DOHH2 (cell line): ENCODE data around the gene SMIM5.

ENCODE experiments used
- H3F3A ChIP-seq: fragments of 200-600 bp; sonication (generic), shearing (Covaris generic); 2 replicates; pipeline ENCODE4 v1.6.0; 2016; ENCODE audit warnings: antibody characterized with exemption, mild to moderate bottlenecking; ENCODE audit not compliant: control insufficient read depth, insufficient read depth
- H3K27ac ChIP-seq: fragments of 200-600 bp; sonication (generic); 2 replicates; pipeline ENCODE4 v1.5.1; 2014; ENCODE audit warnings: low read depth, mild to moderate bottlenecking, low read length, moderate library complexity
- H3K27me3 ChIP-seq: fragments of 200-600 bp; sonication (generic); 2 replicates; pipeline ENCODE4 v1.6.1; 2014; ENCODE audit warnings: mild to moderate bottlenecking, low read length, mixed read lengths; ENCODE audit not compliant: control insufficient read depth
- H3K36me3 ChIP-seq: fragments of 200-600 bp; sonication (generic); 2 replicates; pipeline ENCODE4 v1.6.1; 2014; ENCODE audit warnings: mild to moderate bottlenecking, low read length, moderate library complexity, mixed read lengths; ENCODE audit not compliant: control insufficient read depth
- H3K4me1 ChIP-seq: fragments of 200-600 bp; sonication (generic); 2 replicates; pipeline ENCODE4 v1.6.1; 2014; ENCODE audit warnings: mild to moderate bottlenecking, low read length, mixed read lengths; ENCODE audit not compliant: control insufficient read depth
- H3K4me2 ChIP-seq: fragments of 200-600 bp; sonication (generic); 2 replicates; pipeline ENCODE4 v1.6.0; 2014; ENCODE audit warnings: mild to moderate bottlenecking, low read length, moderate library complexity
- H3K4me3 ChIP-seq: fragments of 200-600 bp; sonication (generic); 2 replicates; pipeline ENCODE4 v1.5.1; 2014; ENCODE audit warnings: mild to moderate bottlenecking, low read length, mixed read lengths
- H3K79me2 ChIP-seq: fragments of 200-600 bp; sonication (generic); 2 replicates; pipeline ENCODE4 v1.6.1; 2014; ENCODE audit warnings: mild to moderate bottlenecking, low read length, mixed read lengths; ENCODE audit not compliant: control insufficient read depth
- H3K9me2 ChIP-seq: fragments of 200-600 bp; sonication (generic); replicated peaks from 2 replicates; pipeline ENCODE4 v1.6.1; 2014; ENCODE audit warnings: mild to moderate bottlenecking, low read length, mixed read lengths; ENCODE audit not compliant: control insufficient read depth
- H3K9me3 ChIP-seq: fragments of 200-600 bp; sonication (generic); 2 replicates; pipeline ENCODE4 v1.6.1; 2014; ENCODE audit warnings: antibody characterized with exemption, low read length, mixed read lengths; ENCODE audit not compliant: control insufficient read depth, insufficient read depth
- H4K20me1 ChIP-seq: fragments of 200-600 bp; sonication (generic); 2 replicates; pipeline ENCODE4 v1.6.0; 2014; ENCODE audit warnings: low read depth, mild to moderate bottlenecking, antibody characterized with exemption, low read length, moderate library complexity; ENCODE audit not compliant: control insufficient read depth, insufficient read depth
- CTCF ChIP-seq: fragments of 200-600 bp; sonication (generic); IDR thresholded peaks from one replicate; pipeline ENCODE4 v1.5.1; 2014; ENCODE audit warnings: antibody characterized with exemption, mild to moderate bottlenecking, low read depth, low read length; ENCODE audit not compliant: poor library complexity, severe bottlenecking
- EZH2phosphoT487 ChIP-seq: fragments of 200-600 bp; sonication (generic); IDR thresholded peaks from 2 replicates; pipeline ENCODE4 v1.6.1; 2017; ENCODE audit warnings: borderline replicate concordance, mild to moderate bottlenecking, antibody characterized with exemption, low read length, moderate library complexity, mixed read lengths

SMIM5 gene

GRCh38 chr17:75672011-75672410 is 38.8 kb downstream of the SMIM5 start:
- no peaks in the 10 kb centered on the region for H3K9me3 ChIP-seq
- no peak overlapping the region for H3K4me2 ChIP-seq
- peaks cover 30% of the 10 kb centered on the region for H3F3A ChIP-seq
- H3K9me2 ChIP-seq: no peaks in the 10 kb centered on the region
- no peak for TF ChIP-seq CTCF
- no peak for TF ChIP-seq EZH2phosphoT487
- H4K20me1 ChIP-seq: no peaks in the 10 kb centered on the region
- peaks cover 92% of the 10 kb centered on the region for H3K79me2 ChIP-seq
- H3K4me3 ChIP-seq: no peak overlapping the region
- H3K36me3 ChIP-seq: peaks cover 87% of the 10 kb centered on the region
- no peak overlapping the region for H3K27ac ChIP-seq
- H3K4me1 ChIP-seq: peaks cover 21% of the 10 kb centered on the region
- no peaks in the 10 kb centered on the region for H3K27me3 ChIP-seq

- Histone ChIP-seq H3K79me2 (peaks cover 92% of the 10 kb centered on the region), H3F3A (peaks cover 30% of the 10 kb centered on the region), H3K27me3 (no peaks in the 10 kb centered on the region), H3K27ac (no peak overlapping the region), H3K4me1 (peaks cover 15% of the 10 kb centered on the region), H3K4me2 (no peak overlapping the region), H3K9me3 (no peaks in the 10 kb centered on the region), H4K20me1 (peaks cover 1% of the 10 kb centered on the region; the same call in 1 of the 2 replicates), H3K4me3 (no peak overlapping the region), H3K9me2 (no peaks in the 10 kb centered on the region), H3K36me3 (peaks cover 88% of the 10 kb centered on the region)
- TF ChIP-seq EZH2phosphoT487 (no peak), CTCF (no peak)
Measured at GRCh38 chr17:75673487-75673886, 40.3 kb downstream of the SMIM5 start.

- no peaks in the 10 kb centered on the region for H3K9me2 ChIP-seq
- H3K27me3 ChIP-seq: no peaks in the 10 kb centered on the region
- H3K4me3 ChIP-seq: no peak overlapping the region
- H3K36me3 ChIP-seq: peaks cover 86% of the 10 kb centered on the region
- H3K4me1 ChIP-seq: peaks cover 7% of the 10 kb centered on the region
- H3K79me2 ChIP-seq: peaks cover 89% of the 10 kb centered on the region
- peaks cover 26% of the 10 kb centered on the region for H3F3A ChIP-seq
- H3K9me3 ChIP-seq: no peaks in the 10 kb centered on the region
- H3K27ac ChIP-seq: no peak overlapping the region
- H3K4me2 ChIP-seq: no peak overlapping the region
- TF ChIP-seq CTCF (no peak), EZH2phosphoT487 (no peak)
- peaks cover 3% of the 10 kb centered on the region; the same call in 1 of the 2 replicates for H4K20me1 ChIP-seq
Measured at GRCh38 chr17:75676461-75676860, 43.2 kb downstream of the SMIM5 start.
